ENCODE measurements around the gene FLNA.

DNA sequence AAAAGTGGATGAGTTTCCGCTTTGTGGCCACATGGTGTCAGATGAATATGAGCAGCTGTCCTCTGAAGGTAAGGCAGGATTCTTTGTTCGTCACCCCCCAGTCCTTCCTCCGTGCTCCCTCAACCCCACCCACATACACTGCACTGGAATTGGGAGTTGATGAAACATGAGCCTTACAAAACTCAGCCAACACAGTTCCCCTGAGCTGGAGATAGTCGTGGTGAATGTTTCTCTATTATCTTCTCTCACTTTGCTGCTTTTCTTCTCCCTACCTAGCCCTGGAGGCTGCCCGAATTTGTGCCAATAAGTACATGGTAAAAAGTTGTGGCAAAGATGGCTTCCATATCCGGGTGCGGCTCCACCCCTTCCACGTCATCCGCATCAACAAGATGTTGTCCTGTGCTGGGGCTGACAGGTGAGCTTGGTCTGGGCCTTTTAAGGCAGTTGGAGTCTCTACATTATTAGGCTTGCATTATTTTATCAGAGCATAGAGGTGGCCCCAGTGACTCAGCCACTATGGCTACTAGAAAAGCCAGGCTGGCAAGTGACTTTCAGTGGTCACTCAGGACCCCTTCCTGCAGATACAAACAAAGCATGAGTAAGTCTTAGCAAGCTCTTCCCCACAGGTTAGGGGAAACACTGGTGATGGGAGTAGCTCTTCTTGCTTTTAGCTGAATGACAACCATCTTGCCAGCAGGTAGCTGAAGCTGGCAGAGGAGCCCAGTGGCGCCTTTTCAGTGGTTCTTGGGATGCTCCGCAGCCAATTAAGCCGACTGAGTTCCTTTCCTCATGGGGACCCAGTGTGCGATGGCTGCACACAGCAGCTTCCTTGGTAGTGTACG lies 25.3 kb upstream of the FLNA start:
- TF ChIP-seq, protein P1, sequence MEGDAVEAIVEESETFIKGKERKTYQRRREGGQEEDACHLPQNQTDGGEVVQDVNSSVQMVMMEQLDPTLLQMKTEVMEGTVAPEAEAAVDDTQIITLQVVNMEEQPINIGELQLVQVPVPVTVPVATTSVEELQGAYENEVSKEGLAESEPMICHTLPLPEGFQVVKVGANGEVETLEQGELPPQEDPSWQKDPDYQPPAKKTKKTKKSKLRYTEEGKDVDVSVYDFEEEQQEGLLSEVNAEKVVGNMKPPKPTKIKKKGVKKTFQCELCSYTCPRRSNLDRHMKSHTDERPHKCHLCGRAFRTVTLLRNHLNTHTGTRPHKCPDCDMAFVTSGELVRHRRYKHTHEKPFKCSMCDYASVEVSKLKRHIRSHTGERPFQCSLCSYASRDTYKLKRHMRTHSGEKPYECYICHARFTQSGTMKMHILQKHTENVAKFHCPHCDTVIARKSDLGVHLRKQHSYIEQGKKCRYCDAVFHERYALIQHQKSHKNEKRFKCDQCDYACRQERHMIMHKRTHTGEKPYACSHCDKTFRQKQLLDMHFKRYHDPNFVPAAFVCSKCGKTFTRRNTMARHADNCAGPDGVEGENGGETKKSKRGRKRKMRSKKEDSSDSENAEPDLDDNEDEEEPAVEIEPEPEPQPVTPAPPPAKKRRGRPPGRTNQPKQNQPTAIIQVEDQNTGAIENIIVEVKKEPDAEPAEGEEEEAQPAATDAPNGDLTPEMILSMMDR (IDR thresholded peaks at IDR 0.05) = no peak
- TF ChIP-seq, protein P2, sequence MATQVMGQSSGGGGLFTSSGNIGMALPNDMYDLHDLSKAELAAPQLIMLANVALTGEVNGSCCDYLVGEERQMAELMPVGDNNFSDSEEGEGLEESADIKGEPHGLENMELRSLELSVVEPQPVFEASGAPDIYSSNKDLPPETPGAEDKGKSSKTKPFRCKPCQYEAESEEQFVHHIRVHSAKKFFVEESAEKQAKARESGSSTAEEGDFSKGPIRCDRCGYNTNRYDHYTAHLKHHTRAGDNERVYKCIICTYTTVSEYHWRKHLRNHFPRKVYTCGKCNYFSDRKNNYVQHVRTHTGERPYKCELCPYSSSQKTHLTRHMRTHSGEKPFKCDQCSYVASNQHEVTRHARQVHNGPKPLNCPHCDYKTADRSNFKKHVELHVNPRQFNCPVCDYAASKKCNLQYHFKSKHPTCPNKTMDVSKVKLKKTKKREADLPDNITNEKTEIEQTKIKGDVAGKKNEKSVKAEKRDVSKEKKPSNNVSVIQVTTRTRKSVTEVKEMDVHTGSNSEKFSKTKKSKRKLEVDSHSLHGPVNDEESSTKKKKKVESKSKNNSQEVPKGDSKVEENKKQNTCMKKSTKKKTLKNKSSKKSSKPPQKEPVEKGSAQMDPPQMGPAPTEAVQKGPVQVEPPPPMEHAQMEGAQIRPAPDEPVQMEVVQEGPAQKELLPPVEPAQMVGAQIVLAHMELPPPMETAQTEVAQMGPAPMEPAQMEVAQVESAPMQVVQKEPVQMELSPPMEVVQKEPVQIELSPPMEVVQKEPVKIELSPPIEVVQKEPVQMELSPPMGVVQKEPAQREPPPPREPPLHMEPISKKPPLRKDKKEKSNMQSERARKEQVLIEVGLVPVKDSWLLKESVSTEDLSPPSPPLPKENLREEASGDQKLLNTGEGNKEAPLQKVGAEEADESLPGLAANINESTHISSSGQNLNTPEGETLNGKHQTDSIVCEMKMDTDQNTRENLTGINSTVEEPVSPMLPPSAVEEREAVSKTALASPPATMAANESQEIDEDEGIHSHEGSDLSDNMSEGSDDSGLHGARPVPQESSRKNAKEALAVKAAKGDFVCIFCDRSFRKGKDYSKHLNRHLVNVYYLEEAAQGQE (IDR thresholded peaks at IDR 0.05; ENCODE audit: insufficient read depth in 1 of 2, low read depth in 2 of 2, low read length in 1 of 2) = no peak
- no peak for TF ChIP-seq TCF7L2 (IDR thresholded peaks at IDR 0.05; ENCODE audit: low read depth, low read length)
- no peak for TF ChIP-seq POLR2AphosphoS5 (IDR thresholded peaks at IDR 0.05; ENCODE audit: low read depth, low read length)
- TF ChIP-seq SIN3A (IDR thresholded peaks at IDR 0.05; ENCODE audit: borderline replicate concordance, insufficient read depth, low read depth, low read length) = no peak
